SK-N-SH treated with all-trans-retinoic acid at 6 μM for 48 hours (cell line): Measurements from ENCODE around the gene TOM1.

Experiments
- ATAC-seq: fragments of 200-7000 bp; cut with Tn5 transposase; 3 replicates; pipeline ENCODE4 v1.9.1; 2020; ENCODE audit warnings: mild to moderate bottlenecking, moderate library complexity
- BACH2 ChIP-seq: fragments of 250-450 bp; sonication (Bioruptor Pico); IDR thresholded peaks from 2 replicates; pipeline ENCODE4 v1.9.0; 2021; ENCODE audit warnings: mild to moderate bottlenecking, borderline replicate concordance
- CSDC2 ChIP-seq: fragments of 250-450 bp; sonication (Bioruptor Pico); IDR thresholded peaks from 2 replicates; pipeline ENCODE4 v1.5.0; 2020; ENCODE audit warnings: mild to moderate bottlenecking, moderate library complexity
- ESRRG ChIP-seq: fragments of 250-450 bp; sonication (Bioruptor Pico); IDR thresholded peaks from 2 replicates; pipeline ENCODE4 v1.6.1; 2021; ENCODE audit warnings: mild to moderate bottlenecking
- GLIS3 ChIP-seq: fragments of 250-450 bp; sonication (Bioruptor Pico); IDR thresholded peaks from 2 replicates; pipeline ENCODE4 v1.5.0; 2020; ENCODE audit warnings: mild to moderate bottlenecking, moderate library complexity
- ISL1 ChIP-seq: fragments of 250-450 bp; sonication (Bioruptor Pico); IDR thresholded peaks from 2 replicates; pipeline ENCODE4 v2.1.2; 2022; ENCODE audit warnings: mild to moderate bottlenecking, moderate library complexity
- OSR1 ChIP-seq: fragments of 250-450 bp; sonication (Bioruptor Pico); IDR thresholded peaks from 2 replicates; pipeline ENCODE4 v1.8.0; 2022; ENCODE audit warnings: moderate library complexity, mild to moderate bottlenecking, inconsistent platforms
- PPARA ChIP-seq: fragments of 250-450 bp; sonication (Bioruptor Pico); IDR thresholded peaks from 2 replicates; pipeline ENCODE4 v1.5.0; 2020; ENCODE audit warnings: mild to moderate bottlenecking, borderline replicate concordance
- RARB ChIP-seq: fragments of 250-450 bp; sonication (Bioruptor Pico); IDR thresholded peaks from 2 replicates; pipeline ENCODE4 v1.8.0; 2021; ENCODE audit warnings: mild to moderate bottlenecking, moderate library complexity
- TOX ChIP-seq: fragments of 250-450 bp; sonication (Bioruptor Pico); IDR thresholded peaks from 2 replicates; pipeline ENCODE4 v1.8.0; 2021; ENCODE audit warnings: mild to moderate bottlenecking, moderate library complexity, borderline replicate concordance
- ZFP3 ChIP-seq: fragments of 250-450 bp; sonication (Bioruptor Pico); IDR thresholded peaks from 2 replicates; pipeline ENCODE4 v1.5.0; 2020; ENCODE audit warnings: mild to moderate bottlenecking, moderate library complexity
- ZFP30 ChIP-seq: fragments of 450-650 bp; formaldehyde crosslinking; IDR thresholded peaks from 2 replicates; pipeline ENCODE4 v1.5.0; 2022; ENCODE audit warnings: mild to moderate bottlenecking, moderate library complexity
- ZNF565 ChIP-seq: fragments of 450-650 bp; formaldehyde crosslinking; conservative IDR thresholded peaks from 2 replicates; pipeline ENCODE4 v1.5.0; 2020; ENCODE audit warnings: low read depth, mild to moderate bottlenecking, moderate library complexity
- ZNF70 ChIP-seq: fragments of 450-650 bp; formaldehyde crosslinking; IDR thresholded peaks from 2 replicates; pipeline ENCODE4 v1.5.0; 2020; ENCODE audit warnings: mild to moderate bottlenecking, moderate library complexity
- ZNF8 ChIP-seq: fragments of 450-650 bp; formaldehyde crosslinking; IDR thresholded peaks from 2 replicates; pipeline ENCODE4 v1.5.0; 2020; ENCODE audit warnings: mild to moderate bottlenecking, moderate library complexity
- TF ChIP-seq, protein P1 (sequence below): fragments of 250-450 bp; sonication (Bioruptor Pico); IDR thresholded peaks from 2 replicates; pipeline ENCODE4 v1.5.0; 2020; ENCODE audit warnings: mild to moderate bottlenecking, moderate library complexity
- TF ChIP-seq, protein P2 (sequence below): fragments of 250-450 bp; sonication (Bioruptor Pico); IDR thresholded peaks from 2 replicates; pipeline ENCODE4 v1.5.1; 2020; ENCODE audit warnings: low read depth, mild to moderate bottlenecking, moderate library complexity
- TF ChIP-seq, protein P3 (sequence below): fragments of 250-450 bp; sonication (Bioruptor Pico); IDR thresholded peaks from 2 replicates; pipeline ENCODE4 v1.5.1; 2021; ENCODE audit warnings: mild to moderate bottlenecking, moderate library complexity
- TF ChIP-seq, protein P4 (sequence below): fragments of 250-450 bp; sonication (Bioruptor Pico); IDR thresholded peaks from 2 replicates; pipeline ENCODE4 v1.8.0; 2021; ENCODE audit warnings: low read depth, mild to moderate bottlenecking, moderate library complexity, borderline replicate concordance

TOM1 gene

DNA sequence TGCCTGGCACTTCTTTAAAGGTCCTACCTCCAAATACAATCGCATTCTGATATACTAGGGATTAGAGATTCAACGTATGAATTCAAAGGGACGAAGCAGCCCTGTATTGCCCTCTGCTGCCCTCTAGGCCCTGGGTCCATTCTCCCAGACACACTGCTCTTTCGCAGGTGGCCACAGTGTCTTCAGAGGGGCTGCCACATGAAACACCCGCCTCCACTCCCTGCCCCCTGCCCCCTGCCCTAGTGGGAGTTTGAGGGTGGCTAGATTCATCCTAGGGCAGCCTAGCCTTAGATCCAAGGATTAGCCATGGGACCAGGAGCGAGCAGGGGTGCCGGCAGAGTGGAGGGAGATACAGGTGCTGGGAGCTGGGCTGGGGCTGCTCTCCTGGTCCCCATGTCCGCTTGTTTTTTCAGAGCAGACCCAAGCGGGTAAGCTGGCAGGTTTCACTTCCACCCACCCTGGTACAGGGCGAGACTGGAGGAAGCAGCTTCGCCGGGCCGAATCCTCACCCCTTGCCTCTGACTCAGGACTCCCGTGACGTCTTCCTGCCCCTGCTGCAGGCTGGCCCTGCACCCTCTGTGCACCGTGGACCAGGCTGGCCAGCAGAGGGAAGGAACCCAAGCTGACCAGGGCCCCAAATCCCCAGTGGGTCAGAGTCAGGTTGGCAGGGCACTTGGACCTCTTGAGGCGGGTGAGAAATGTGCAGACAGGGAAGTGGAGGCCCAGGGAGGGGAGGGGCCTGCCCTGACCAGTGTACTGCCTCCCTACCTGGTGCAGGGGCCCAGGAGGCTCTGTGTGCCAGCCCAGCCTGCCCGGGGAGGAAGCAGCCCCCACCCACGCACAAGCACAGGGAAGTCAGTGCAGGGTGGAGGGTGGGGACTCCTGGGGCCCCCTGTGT is 52.8 kb downstream of the TOM1 start:
- no peak for ATAC-seq
- TF ChIP-seq, protein P1, sequence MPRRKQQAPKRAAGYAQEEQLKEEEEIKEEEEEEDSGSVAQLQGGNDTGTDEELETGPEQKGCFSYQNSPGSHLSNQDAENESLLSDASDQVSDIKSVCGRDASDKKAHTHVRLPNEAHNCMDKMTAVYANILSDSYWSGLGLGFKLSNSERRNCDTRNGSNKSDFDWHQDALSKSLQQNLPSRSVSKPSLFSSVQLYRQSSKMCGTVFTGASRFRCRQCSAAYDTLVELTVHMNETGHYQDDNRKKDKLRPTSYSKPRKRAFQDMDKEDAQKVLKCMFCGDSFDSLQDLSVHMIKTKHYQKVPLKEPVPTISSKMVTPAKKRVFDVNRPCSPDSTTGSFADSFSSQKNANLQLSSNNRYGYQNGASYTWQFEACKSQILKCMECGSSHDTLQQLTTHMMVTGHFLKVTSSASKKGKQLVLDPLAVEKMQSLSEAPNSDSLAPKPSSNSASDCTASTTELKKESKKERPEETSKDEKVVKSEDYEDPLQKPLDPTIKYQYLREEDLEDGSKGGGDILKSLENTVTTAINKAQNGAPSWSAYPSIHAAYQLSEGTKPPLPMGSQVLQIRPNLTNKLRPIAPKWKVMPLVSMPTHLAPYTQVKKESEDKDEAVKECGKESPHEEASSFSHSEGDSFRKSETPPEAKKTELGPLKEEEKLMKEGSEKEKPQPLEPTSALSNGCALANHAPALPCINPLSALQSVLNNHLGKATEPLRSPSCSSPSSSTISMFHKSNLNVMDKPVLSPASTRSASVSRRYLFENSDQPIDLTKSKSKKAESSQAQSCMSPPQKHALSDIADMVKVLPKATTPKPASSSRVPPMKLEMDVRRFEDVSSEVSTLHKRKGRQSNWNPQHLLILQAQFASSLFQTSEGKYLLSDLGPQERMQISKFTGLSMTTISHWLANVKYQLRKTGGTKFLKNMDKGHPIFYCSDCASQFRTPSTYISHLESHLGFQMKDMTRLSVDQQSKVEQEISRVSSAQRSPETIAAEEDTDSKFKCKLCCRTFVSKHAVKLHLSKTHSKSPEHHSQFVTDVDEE (CRISPR knock-in tag), result no peak
- TF ChIP-seq, protein P2, sequence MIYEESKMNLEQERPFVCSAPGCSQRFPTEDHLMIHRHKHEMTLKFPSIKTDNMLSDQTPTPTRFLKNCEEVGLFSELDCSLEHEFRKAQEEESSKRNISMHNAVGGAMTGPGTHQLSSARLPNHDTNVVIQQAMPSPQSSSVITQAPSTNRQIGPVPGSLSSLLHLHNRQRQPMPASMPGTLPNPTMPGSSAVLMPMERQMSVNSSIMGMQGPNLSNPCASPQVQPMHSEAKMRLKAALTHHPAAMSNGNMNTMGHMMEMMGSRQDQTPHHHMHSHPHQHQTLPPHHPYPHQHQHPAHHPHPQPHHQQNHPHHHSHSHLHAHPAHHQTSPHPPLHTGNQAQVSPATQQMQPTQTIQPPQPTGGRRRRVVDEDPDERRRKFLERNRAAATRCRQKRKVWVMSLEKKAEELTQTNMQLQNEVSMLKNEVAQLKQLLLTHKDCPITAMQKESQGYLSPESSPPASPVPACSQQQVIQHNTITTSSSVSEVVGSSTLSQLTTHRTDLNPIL (CRISPR knock-in tag), result no peak
- TF ChIP-seq RARB (no peak), ZNF70 (CRISPR knock-in tag) (no peak), GLIS3 (CRISPR knock-in tag) (no peak), ZNF565 (CRISPR knock-in tag) (no peak), ZNF8 (CRISPR knock-in tag) (no peak), ISL1 (no peak), CSDC2 (no peak), ZFP30 (CRISPR knock-in tag) (no peak), TOX (CRISPR knock-in tag) (no peak), ZFP3 (CRISPR knock-in tag) (no peak), PPARA (CRISPR knock-in tag) (no peak), ESRRG (no peak), OSR1 (CRISPR knock-in tag) (no peak), BACH2 (no peak)
- TF ChIP-seq, protein P3, sequence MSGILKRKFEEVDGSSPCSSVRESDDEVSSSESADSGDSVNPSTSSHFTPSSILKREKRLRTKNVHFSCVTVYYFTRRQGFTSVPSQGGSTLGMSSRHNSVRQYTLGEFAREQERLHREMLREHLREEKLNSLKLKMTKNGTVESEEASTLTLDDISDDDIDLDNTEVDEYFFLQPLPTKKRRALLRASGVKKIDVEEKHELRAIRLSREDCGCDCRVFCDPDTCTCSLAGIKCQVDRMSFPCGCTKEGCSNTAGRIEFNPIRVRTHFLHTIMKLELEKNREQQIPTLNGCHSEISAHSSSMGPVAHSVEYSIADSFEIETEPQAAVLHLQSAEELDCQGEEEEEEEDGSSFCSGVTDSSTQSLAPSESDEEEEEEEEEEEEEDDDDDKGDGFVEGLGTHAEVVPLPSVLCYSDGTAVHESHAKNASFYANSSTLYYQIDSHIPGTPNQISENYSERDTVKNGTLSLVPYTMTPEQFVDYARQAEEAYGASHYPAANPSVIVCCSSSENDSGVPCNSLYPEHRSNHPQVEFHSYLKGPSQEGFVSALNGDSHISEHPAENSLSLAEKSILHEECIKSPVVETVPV, result no peak

DNA sequence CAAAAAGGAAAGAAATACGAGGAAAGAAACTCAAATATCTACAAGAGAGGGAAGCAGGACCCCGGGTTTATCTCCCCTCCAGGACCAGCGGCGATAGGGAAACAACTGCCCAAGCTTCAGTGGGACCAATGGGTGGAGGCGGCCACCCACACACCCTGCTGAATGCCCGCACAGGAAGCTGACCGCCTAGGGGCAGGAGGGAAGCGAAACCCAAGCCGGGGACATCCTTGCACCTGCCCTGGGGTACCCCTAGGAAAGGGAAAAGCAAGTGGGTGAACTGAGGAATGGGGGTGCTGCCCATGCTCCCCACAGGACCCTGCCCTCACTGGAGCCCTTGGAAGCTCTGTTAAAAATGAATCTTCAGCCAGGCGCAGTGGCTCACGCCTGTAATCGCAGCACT is 53.6 kb downstream of the TOM1 start:
- TF ChIP-seq ZNF8 (CRISPR knock-in tag) (no peak), GLIS3 (CRISPR knock-in tag) (no peak), ESRRG (no peak)
- no peak for ATAC-seq

DNA sequence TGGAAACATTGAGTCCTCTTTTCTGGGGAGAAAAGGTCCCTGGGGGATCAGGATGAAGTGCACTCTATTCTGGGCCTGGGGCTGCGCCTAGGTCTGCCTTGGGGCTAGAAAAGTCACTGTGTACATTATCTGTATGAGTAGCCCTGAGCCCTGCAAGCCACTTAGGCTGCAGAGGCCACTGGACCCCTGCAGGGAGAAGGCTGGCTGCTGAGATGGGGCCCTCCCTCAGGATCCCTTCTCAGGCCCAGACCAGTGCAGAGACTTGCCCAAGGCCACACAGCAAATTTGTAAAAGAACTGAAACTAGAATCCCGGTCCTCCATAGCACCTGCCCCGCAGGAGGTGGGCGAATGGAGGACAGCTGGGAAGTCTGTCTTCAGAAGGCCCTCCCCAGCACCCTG is 54.4 kb downstream of the TOM1 start:
- no peak for ATAC-seq

More for the DNA sequence above, 54.4 kb downstream of the TOM1 start:
- TF ChIP-seq CSDC2 (no peak), PPARA (CRISPR knock-in tag) (no peak), GLIS3 (CRISPR knock-in tag) (no peak), OSR1 (CRISPR knock-in tag) (no peak), ZNF8 (CRISPR knock-in tag) (no peak), ZFP30 (CRISPR knock-in tag) (no peak), ZFP3 (CRISPR knock-in tag) (no peak), TOX (CRISPR knock-in tag) (no peak), BACH2 (no peak)
- TF ChIP-seq, protein P4, sequence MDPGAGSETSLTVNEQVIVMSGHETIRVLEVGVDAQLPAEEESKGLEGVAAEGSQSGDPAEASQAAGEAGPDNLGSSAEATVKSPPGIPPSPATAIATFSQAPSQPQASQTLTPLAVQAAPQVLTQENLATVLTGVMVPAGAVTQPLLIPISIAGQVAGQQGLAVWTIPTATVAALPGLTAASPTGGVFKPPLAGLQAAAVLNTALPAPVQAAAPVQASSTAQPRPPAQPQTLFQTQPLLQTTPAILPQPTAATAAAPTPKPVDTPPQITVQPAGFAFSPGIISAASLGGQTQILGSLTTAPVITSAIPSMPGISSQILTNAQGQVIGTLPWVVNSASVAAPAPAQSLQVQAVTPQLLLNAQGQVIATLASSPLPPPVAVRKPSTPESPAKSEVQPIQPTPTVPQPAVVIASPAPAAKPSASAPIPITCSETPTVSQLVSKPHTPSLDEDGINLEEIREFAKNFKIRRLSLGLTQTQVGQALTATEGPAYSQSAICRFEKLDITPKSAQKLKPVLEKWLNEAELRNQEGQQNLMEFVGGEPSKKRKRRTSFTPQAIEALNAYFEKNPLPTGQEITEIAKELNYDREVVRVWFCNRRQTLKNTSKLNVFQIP (CRISPR knock-in tag), result no peak
- TF ChIP-seq, protein P3, result no peak
- TF ChIP-seq, all 23 proteins: peak for 0
